HEK293T (cell line): ENCODE measurements around the gene AMZ1.

ENCODE experiments used
- BHLHE40 ChIP-seq: fragments of 450-650 bp; IDR thresholded peaks from 2 replicates; pipeline ENCODE4 v1.6.1; 2016; ENCODE audit warnings: mild to moderate bottlenecking, moderate library complexity, borderline replicate concordance
- CTBP1 ChIP-seq: fragments of 450-650 bp; IDR thresholded peaks from 2 replicates; pipeline ENCODE4 v1.6.1; 2016; ENCODE audit warnings: borderline replicate concordance
- ELF4 ChIP-seq: fragments of 450-650 bp; IDR thresholded peaks from 2 replicates; pipeline ENCODE4 v1.6.1; 2017; ENCODE audit warnings: antibody characterized with exemption
- FOXA1 ChIP-seq: fragments of 450-650 bp; IDR thresholded peaks from 2 replicates; pipeline ENCODE4 v1.6.1; 2016; ENCODE audit warnings: mild to moderate bottlenecking
- FOXK2 ChIP-seq: fragments of 450-650 bp; IDR thresholded peaks from 2 replicates; pipeline ENCODE4 v1.6.1; 2016; ENCODE audit warnings: mild to moderate bottlenecking
- FOXM1 ChIP-seq: fragments of 450-650 bp; IDR thresholded peaks from 2 replicates; pipeline ENCODE4 v1.6.1; 2017; ENCODE audit warnings: mild to moderate bottlenecking, borderline replicate concordance
- HDGF ChIP-seq: fragments of 450-650 bp; IDR thresholded peaks from 2 replicates; pipeline ENCODE4 v1.6.1; 2017; ENCODE audit warnings: antibody characterized with exemption, borderline replicate concordance
- LEF1 ChIP-seq: fragments of 450-650 bp; IDR thresholded peaks from 2 replicates; pipeline ENCODE4 v1.6.1; 2017; ENCODE audit warnings: mild to moderate bottlenecking, borderline replicate concordance
- PKNOX1 ChIP-seq: fragments of 450-650 bp; IDR thresholded peaks from 2 replicates; pipeline ENCODE4 v1.6.1; 2016
- SP1 ChIP-seq: fragments of 450-650 bp; IDR thresholded peaks from 2 replicates; pipeline ENCODE4 v1.6.1; 2017
- SUZ12 ChIP-seq: fragments of 450-650 bp; IDR thresholded peaks from 2 replicates; pipeline ENCODE4 v1.6.1; 2016; ENCODE audit warnings: mild to moderate bottlenecking
- ZNF384 ChIP-seq: fragments of 450-650 bp; IDR thresholded peaks from 2 replicates; pipeline ENCODE4 v1.6.1; 2016

GRCh38 chr7:2710286-2710655, 22.3 kb downstream of the AMZ1 start:
- TF ChIP-seq FOXK2 (no peak), LEF1 (no peak), BHLHE40 (no peak), HDGF (no peak), FOXA1 (no peak), ELF4 (no peak), SUZ12 (no peak), SP1 (no peak), PKNOX1 (no peak), CTBP1 (no peak), FOXM1 (no peak), ZNF384 (no peak)
